C4-2B (cell line): ENCODE measurements around the gene SEPTIN5.

Experiments used
- ZFX ChIP-seq: fragments of 450-650 bp; IDR thresholded peaks from 2 replicates; pipeline ENCODE4 v1.6.1; 2017
- TF ChIP-seq, protein P1 (sequence below): fragments of 450-650 bp; conservative IDR thresholded peaks from 2 replicates; pipeline ENCODE4 v1.5.1; 2017; ENCODE audit warnings: mild to moderate bottlenecking

DNA sequence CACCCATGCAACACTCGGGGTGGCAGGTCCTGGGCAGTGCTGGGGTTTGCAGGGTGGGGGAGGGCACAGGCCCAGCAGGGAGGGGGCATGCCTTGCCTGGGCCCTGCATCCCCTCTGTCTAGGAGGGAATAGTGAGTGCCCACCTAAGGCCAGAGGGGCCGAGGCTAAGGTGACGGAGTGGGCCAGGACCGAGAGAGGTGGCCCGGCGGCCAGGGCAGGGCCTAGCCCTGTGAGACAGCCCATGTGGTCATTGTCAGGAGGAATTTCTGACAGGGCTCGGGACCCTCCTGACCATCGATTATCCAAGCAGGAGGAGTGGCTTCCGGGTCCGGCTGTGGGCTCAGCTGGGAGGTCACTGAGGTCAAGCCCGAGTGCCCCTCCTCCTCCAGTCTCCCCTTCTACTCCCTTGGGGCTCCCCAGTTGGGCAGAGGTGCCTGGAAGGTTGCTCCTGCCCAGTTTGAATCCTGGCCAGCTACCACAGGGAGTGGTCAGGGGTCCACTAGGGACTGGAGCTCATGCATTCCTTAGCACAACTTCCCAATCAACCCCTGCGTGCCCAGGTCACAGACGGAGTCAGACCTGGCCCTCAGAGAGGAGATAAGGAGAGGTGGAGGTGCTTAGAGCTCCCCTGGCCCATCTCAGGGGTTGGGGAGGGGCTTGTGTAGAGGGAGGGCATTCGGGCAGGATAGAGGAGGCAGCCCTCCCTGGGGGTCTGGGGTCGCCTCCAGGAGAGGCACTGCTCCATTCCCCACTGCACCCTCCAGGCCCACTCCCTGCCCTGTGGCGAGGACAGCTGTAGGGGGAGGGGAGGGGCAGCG, 23.8 kb downstream of the SEPTIN5 start:
- no peak for TF ChIP-seq ZFX
- TF ChIP-seq, protein P1, sequence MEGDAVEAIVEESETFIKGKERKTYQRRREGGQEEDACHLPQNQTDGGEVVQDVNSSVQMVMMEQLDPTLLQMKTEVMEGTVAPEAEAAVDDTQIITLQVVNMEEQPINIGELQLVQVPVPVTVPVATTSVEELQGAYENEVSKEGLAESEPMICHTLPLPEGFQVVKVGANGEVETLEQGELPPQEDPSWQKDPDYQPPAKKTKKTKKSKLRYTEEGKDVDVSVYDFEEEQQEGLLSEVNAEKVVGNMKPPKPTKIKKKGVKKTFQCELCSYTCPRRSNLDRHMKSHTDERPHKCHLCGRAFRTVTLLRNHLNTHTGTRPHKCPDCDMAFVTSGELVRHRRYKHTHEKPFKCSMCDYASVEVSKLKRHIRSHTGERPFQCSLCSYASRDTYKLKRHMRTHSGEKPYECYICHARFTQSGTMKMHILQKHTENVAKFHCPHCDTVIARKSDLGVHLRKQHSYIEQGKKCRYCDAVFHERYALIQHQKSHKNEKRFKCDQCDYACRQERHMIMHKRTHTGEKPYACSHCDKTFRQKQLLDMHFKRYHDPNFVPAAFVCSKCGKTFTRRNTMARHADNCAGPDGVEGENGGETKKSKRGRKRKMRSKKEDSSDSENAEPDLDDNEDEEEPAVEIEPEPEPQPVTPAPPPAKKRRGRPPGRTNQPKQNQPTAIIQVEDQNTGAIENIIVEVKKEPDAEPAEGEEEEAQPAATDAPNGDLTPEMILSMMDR: no peak
